Stimulated activated CD4-positive, alpha-beta T cell treated with anti-CD3 and anti-CD28 coated beads, Interleukin-1b, Interleukin-23, amount 100 ng/mL, for 48 hours (primary cell): ENCODE results near the gene MDM1.

Experiments
- DNase-seq: peaks from one replicate; pipeline ENCODE4 v3.0.0-alpha.2; 2020

Gene MDM1

DNA sequence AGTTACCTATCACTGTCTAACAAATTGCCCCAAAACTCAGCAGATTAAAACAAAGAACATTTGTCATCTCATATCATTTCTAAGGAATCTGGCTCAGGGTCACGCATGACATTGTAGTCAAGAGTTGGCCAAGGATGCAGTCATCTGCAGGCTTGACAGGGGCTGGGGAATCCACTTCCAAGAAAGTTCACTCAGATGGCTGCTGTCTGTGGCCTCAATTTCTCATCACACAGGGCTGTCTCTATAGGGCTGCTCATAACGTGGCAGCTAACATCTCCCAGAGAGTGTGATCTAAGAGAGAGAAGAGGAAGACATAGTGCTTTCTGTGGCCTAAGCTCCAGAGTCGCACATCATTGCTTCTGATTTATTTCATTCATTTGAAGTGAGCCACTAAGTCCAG, 61.8 kb downstream of the MDM1 start:
- DNase-seq = no peak

DNA sequence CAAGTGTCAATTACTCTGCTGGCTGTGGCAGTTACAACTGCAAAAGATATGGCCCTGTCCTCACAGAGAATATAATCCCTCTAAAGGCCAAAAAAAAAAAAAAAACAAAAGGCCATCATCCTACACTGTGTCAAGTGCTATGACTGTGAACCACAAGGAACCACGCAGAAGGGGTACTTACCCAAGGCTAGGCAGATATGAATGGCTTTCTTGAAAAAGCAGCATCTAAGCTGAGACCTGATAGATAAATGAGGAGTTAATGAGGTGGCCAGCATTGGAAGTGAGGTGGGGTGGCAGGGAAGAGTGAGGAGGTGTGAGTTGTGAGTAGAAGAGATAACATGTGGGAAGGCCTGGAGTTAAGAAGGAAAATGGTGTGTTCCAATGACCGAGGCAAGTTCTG, 62.4 kb downstream of the MDM1 start:
- DNase-seq = no peak

DNA sequence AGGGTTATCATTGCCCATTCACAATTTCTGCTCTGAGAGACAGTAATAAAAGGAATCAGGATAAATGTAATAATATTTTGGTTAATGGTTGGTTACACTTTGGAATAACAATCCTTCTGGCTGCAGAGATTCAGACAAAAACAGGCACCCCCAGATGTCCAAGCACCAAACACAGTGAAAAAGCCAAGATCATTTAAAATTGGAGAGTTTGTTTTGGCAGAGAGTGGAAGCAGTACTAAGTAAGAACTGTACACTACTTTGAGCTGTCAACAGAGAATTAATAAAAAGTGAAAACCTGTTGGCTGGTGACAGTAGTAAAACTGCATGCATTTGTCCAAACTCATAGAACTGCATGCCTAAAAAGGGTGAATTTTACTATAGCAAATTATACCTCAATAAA, 63.2 kb downstream of the MDM1 start:
- no peak for DNase-seq

DNA sequence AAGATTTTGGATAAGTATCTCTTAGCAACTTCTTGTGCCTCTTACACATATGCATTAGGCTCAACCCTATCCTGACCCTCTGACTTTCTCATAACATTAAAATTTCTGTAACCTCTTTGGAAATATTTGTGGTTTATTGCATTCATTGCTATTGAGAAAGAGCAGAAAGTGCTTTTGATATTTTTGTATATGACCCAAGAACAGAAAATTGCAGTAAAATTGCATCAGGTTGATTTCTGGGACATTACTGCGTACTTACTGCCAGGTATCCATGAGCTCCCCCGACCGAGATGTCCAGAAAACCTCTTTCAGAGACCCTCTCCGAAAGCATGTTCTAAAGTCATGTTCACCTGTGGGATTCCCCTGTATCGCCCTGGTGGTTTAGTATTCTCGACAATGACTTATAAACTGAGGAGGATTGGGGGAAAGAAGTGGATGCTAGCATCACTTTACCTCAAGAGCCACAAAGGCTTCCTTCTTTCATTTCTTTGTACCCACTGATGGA, 64.2 kb downstream of the MDM1 start:
- DNase-seq = no peak

DNA sequence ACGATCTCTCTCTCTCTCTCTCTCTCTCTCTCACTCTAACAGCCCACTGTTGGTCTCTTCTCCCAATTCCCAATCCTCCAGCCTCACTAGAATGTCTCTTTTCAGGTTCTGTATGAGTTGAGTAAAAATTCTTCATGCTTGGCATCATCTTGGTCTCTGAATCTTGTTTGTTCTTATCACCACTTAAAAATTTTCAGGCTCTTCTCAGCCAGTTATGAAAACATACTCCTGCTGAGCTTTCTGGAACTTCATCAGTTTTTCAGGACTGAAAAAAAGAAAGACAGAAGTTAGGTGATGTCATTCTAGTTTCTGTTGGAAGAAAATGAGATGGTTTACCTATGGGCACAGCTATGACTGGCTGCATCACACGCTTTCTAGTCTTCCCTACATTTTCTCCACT, 67.3 kb downstream of the MDM1 start:
- DNase-seq = no peak

DNA sequence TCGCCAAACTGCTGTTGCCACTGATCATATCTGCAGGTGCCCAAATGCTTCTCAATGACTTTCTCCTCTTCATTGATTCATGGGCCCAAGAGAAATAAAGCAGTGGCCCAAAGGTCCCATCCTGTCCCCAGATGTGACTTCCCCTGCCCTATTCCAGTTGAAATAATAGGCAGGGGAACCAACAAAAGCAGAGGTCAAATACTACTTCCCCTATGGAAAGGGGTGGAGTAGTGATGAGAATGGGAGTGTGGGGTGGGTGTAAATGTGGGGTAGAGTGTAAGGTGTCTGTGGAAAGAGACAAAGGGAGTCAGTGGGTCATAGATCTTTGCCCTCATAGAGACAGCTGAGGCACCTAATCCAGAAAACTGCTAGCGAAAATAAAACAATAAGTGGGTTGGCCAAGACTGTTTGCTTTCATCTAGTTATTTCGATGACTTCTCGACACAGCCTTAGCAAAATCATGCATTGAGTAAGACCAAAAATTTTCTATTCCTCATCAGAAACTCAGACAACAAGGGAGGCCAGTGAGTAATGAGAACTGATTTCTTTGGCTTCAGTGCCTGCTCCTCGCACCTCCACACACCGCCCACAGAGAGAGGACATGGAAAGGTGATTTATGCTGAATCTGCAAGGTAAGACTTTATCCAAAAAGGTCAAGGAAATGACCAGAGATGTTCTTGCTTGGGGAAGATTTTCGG, 67.9 kb downstream of the MDM1 start:
- DNase-seq = no peak

DNA sequence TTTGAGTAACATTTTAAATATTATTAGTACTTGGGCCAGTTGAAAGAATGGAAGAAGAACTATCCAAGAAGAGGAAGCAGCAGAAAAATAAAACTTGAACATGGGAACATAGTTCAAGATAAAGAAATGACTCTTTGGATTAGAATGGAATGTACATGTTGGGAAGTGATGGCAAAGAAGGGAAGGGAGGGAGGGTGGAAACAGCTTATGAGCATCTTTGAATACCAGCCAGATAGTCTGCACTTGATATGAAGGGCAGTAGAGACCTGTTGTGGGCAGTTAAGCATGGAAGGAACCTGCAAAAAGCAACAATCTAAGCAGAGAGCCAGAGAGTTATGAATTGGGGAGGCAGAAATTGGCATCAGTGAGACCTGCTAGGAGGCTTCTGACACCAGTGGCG, 68.8 kb downstream of the MDM1 start:
- DNase-seq = no peak

DNA sequence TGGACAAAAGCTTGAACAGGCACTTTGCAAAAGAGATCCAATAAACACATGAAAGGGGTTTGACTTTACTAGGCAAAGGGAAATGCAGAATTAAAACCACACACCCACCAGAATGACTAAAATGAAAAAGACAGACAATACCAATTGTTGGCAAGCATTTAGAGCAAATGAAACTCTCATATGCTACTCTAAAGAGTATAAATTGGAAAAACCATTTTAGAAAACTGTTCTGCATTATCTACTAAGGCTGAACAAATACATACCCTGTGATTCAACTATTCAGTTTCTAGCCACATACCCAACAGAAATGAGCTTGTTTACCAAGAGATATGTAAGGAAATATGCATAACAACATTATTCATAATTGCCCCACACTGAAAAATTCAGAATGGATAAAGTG, 70.3 kb downstream of the MDM1 start:
- DNase-seq = no peak

DNA sequence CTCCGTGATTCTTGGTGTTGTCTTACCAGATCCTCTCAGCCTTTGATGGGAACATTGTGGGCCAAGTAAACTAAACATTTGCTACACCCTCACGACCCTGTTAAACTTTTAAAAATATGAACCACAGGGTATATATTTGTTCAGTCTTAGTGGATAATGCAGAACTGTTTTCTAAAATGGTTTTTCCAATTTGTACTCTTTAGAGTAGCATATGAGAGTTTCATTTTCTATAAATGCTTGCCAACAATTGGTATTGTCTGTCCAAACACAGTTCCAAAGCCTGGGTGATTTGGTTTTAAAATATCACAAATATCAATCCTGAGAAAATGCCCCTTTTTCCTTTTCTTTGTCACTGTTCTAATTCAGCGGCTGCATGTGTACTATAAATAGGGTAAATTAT, 72.0 kb downstream of the MDM1 start:
- no peak for DNase-seq

DNA sequence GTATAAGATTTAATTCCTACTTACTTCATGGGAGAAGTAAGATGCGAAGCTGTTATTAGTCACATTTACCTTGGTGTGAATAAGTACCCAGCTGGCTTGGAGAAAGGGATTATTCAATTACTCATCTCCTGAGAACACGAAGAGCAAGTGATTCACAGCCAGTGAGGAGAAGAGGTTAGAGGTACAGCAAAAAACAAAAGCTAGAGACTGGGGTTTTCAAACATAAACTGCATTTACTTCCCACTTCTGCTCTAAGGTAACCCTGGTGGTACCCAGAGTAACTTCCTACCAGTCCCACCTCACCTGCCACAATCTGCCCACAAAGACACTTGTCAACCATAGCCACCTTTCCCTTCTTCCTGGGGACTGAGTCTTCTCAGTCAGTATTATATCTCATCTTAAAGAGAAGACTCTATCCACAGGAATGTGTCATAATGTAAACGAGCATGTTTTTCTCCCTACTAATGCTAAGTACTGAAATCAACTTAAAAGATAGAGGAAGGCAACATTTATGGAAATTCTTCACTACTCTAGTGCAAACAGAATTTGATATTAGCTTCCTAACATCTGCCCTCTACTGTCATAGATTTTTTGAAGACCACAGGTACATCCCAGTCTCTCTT, 72.7 kb downstream of the MDM1 start:
- peak; percentile 39 for DNase-seq

DNA sequence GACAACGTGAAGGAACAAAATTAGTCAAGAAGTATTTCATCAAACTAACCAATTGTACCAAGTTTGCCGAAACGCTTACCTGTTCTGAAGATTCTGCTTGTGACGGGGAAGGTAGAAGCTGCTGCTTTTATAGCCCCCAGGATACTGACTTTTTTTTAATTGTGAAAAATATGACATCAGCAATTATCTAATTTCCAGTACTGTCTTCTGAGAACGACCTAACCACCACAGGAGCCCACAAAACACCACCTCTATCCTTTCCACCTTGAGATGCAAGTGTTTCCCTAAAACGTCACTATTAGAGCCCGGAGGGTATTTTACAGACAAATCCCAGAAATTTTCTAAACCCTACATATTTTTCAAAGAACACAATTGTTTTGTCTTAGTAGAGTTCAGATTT, 78.7 kb downstream of the MDM1 start, which contains the start of gene IL22:
IL22 (minus strand) TSS at position 101 of the 400 bp plus-strand sequence. CDS start 156 bp downstream, outside the sequence.
- DNase-seq = no peak

DNA sequence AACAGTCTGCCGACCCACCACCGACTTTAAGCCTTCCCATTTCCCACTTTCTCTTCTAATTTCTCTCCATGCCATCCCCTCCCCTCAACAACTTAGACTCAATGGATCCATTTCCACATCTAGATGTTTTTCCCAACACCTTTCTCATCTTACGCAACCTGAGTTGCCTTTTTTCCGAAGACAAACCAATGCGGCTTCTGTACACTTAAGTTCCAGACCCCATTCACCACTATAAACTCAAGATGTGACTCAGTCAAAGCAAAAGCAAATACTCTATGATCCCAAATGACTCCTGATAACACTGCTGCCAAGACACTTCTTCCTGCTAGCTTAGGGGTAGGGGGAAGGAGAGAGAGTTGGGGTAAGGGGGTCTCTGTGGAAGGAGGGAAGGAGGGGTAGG, 80.1 kb downstream of the MDM1 start:
- DNase-seq = no peak

DNA sequence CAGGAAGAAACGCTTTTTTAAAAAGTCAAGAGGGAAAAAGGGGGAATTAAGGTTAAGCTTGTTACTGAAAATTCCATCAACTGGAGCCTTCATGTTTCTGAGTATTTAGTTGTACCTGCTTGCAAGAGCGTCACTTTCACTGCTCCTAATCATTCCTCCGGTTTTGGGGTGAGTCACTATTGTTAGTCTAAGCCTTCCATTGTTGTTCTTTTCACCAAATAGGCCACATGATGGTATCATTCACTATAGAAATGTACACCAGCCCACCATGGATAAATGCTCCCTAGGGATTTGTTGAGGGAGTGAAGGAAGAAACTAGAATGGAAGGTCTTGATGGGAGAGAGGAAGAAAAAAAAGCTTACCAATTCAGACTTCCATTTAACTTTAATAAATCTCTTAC, 81.7 kb downstream of the MDM1 start:
- DNase-seq = no peak

DNA sequence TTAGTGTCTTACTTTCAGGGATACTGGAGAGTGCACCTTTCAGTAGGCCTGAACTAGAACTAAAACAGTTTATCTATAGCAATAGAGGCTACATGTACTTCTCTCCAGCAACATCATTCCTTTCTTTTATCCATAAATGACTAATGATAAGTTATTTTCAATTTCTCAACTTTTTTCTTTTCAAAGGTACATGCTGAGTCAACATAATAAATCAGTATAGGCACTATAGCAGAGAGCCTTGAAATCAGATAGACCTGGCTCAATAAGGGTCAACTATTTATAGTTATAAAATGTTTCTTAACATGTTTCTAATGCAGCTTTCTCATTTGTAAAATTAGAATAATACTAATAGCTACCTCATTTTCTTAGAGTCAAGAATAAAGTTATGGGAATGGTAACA, 84.4 kb downstream of the MDM1 start:
- DNase-seq = no peak

DNA sequence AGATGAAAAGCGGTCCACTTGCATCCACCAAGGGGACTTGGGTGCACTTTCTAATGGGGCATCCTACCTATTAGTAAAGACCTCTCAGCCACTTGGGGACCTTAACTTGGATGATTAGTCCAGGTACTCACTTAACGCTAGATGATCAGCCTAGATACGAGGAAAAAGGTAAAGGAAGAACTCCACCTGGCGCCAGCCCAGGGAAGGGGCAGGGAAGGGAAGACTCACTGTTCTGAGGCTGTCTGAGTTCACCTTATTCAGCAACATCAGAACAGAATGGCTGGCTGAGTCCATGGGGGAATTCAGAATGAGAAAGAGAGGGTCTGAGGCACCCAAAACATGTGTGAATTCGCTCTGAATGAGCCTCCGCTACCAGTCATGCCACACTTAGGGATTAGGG, 85.8 kb downstream of the MDM1 start:
- no peak for DNase-seq

DNA sequence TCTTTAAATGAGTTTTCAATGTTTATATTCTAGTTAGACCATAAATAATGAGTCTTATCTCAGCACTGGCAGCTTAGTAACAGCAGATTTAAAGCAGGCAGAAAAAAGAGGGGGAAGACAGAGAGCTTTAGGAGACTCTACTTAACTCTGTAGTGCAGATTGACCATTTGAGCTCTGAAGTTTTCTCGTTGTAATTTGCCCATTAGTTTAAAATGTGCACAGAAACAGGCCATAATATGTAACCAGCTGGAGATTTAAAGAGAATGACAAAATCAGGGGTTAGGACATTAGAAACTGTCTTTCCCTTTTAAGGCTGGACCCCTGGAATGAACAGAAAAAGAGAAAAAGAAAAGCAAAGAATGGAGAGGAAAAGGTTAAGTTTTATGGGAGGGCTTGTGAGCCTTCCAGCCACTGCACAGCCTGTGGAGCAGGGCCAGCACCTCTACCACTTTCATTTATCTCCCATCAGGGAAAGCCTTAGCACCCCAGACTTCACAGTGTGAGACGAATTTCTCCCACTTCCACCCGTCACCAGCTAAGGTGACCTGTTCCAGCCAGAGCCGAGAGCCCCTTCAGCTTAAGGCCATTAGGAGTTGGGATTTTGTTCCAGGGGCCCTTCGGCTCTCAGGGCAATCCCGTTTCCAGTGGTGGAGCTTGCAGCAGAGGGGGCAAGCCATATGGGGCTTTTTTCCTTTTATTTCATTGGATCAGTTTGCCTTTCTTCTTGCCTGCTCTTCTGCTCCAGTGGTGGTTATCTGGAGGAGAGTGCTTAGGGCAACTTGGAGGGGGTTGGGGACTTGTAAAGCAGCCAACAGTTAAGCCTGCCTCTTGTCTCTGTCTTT, 86.8 kb downstream of the MDM1 start:
- DNase-seq = no peak
